ENCODE measurements around the gene SPACA7.

Gene SPACA7

GRCh38 chr13:112474869-112475268 lies 98.7 kb downstream of the SPACA7 start:
- Histone ChIP-seq H3K4me3 (replicated peaks; ENCODE audit: insufficient read depth, low read length) (no peak overlapping the region), H3K27ac (replicated peaks) (no peak overlapping the region), H3K27me3 (ENCODE audit: insufficient read depth, poor library complexity, severe bottlenecking) (no peaks in the 10 kb centered on the region)
- TF ChIP-seq GABPA (IDR thresholded peaks at IDR 0.05; ENCODE audit: low read depth) = no peak
- no peak for TF ChIP-seq CTCF (IDR thresholded peaks at IDR 0.05; ENCODE audit: insufficient read depth, low read length)
- no peak for TF ChIP-seq SPI1 (IDR thresholded peaks at IDR 0.05; ENCODE audit: borderline replicate concordance, low read depth)
- no peak for TF ChIP-seq REST (IDR thresholded peaks at IDR 0.05; ENCODE audit: insufficient replicate concordance, low read depth)
- TF ChIP-seq POLR2AphosphoS5 (IDR thresholded peaks at IDR 0.05; ENCODE audit: low read depth) = no peak
- no peak for DNase-seq (ENCODE audit: low read depth in 1 of 2, low spot score in 1 of 2)

- Histone ChIP-seq H3K27ac (replicated peaks) (no peak overlapping the region), H3K27me3 (ENCODE audit: insufficient read depth, poor library complexity, severe bottlenecking) (no peaks in the 10 kb centered on the region), H3K4me3 (replicated peaks; ENCODE audit: insufficient read depth, low read length) (no peak overlapping the region)
- TF ChIP-seq POLR2AphosphoS5 (IDR thresholded peaks at IDR 0.05; ENCODE audit: low read depth) (no peak), CTCF (IDR thresholded peaks at IDR 0.05; ENCODE audit: insufficient read depth, low read length) (no peak), SPI1 (IDR thresholded peaks at IDR 0.05; ENCODE audit: borderline replicate concordance, low read depth) (no peak), GABPA (IDR thresholded peaks at IDR 0.05; ENCODE audit: low read depth) (no peak), REST (IDR thresholded peaks at IDR 0.05; ENCODE audit: insufficient replicate concordance, low read depth) (no peak)
- no peak for DNase-seq (ENCODE audit: low read depth in 1 of 2, low spot score in 1 of 2)
Measured at GRCh38 chr13:112475889-112476288, 99.7 kb downstream of the SPACA7 start.

- TF ChIP-seq SPI1 (IDR thresholded peaks at IDR 0.05; ENCODE audit: borderline replicate concordance, low read depth) = no peak
- TF ChIP-seq REST (IDR thresholded peaks at IDR 0.05; ENCODE audit: insufficient replicate concordance, low read depth) = no peak
- TF ChIP-seq GABPA (IDR thresholded peaks at IDR 0.05; ENCODE audit: low read depth) = no peak
- TF ChIP-seq POLR2AphosphoS5 (IDR thresholded peaks at IDR 0.05; ENCODE audit: low read depth) = no peak
- TF ChIP-seq CTCF (IDR thresholded peaks at IDR 0.05; ENCODE audit: insufficient read depth, low read length) = no peak
Measured at GRCh38 chr13:112477070-112477619, 101.0 kb downstream of the SPACA7 start.

More at GRCh38 chr13:112477070-112477619, 101.0 kb downstream of the SPACA7 start:
- H3K4me3 ChIP-seq (replicated peaks; ENCODE audit: insufficient read depth, low read length) = no peak overlapping the region
- no peak for DNase-seq (ENCODE audit: low read depth in 1 of 2, low spot score in 1 of 2)
- no peaks in the 10 kb centered on the region for H3K27me3 ChIP-seq (ENCODE audit: insufficient read depth, poor library complexity, severe bottlenecking)
- H3K27ac ChIP-seq (replicated peaks) = no peak overlapping the region

Measured in HL-60 (cell line).